T follicular helper cell (primary cell): ENCODE data around the gene DMRTB1.

ENCODE experiments used
- DNase-seq: peaks from one replicate; pipeline ENCODE4 v3.0.0-alpha.2; 2020; ENCODE audit warnings: low read depth

DMRTB1 gene

DNA sequence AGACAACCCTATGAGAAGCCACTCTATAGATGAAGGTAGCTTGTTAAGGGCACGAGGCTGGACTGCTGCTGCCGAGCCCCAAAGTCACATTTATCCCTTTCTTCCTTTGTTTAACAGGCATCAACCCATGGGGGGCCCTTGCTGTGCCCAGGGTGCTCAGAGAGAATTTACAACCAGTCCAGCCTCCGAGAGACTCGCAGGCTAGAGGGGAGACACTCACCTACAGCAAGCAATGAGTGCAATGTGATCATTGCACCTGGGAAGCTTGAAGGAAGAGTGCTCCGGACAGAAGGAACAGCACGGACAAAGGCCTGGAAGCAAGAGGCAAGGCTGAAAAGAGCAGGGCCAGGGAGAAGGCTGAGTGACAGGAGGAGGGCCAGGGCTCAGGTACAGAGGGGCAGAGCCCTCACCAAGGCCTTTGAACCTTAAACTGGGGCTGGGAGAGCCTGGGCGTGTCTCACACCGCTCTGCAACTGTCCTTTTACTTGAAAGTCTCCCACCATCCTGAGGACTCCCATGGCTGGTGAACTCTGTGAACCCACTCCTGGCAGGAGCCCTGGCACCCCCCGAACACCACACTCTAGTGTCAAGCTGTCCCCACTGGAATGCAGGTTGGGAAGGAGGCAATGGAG is 27.3 kb downstream of the DMRTB1 start:
- no peak for DNase-seq

DNA sequence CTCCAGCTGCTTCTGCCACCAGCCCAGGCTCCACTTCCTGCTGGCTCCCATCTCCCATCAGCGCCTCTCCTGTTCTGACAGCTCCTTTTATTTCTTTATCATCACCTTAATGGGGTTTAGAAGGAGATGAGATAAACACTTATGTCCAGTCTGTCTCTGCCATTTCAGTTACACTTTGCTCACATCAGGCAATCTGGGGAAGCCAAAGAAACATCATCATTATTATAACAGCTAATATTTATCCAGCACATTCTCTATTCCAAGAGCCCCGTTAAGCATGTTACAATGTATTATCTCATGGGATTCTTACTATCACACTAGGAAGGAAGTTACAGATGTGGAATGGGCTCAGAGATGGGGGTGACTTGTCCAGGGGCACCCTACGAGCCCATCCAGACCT is 31.2 kb downstream of the DMRTB1 start:
- DNase-seq: no peak

DNA sequence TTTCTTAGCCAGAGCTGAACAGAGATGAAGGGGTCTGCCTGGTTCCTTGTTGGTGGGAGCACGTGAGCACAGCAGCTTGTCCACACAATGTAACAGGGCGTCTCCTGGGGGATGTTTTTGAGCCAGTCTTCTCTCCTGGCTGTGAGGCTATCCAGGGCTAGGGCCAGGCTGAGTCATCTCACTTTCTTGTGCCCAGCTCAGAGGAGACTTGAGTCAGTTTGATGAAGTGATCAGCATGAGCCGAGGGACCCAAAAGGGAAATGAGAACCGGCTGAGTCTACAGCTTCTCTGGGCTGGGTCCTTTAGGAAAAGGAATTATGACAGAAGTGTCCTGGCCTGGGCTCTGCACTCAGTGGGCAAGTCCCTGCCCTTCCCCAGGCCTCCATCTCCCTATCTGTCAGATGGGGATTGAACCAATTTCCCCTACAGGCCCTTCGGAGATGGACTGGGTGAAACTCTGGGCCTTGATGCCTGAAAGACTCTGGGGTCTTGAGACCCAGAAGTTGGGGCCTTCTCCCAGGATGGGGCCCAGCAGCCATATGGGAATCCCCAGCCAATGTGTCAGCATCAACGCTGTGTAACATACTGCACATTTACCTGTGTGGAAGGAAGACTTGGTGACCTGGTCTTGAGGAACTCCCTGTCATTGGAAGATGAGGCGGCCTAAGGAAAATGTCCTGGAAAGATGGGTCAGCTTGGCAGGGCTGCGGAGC is 36.6 kb downstream of the DMRTB1 start:
- no peak for DNase-seq

DNA sequence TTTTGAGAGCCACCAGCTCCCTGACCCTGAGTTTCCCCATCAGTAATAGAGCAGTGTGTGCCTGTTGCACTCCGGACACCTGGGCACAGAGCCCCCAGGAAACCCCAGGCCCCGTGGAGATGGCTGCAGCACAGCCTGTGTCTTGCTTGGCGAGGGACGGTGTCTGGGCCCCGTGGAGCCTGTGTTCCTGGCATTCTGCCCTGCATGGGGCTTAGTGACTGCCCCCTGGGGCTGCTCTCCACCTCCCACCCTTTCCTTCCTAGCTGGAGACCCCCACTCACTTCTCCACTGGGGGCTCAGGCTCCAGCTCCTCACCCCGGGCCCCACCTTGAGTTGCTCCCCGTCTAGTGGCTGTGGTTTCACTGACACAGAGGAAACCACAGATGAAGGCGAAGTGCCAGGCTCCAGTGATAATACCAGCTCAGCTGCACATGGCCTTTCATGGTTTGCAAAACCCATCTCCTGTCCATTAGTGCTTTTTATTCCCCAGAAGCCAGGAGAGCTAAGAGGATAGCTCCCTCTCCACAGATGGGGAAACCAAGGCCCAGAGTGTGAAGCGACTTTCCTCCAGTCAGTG is 39.4 kb downstream of the DMRTB1 start:
- DNase-seq: no peak

DNA sequence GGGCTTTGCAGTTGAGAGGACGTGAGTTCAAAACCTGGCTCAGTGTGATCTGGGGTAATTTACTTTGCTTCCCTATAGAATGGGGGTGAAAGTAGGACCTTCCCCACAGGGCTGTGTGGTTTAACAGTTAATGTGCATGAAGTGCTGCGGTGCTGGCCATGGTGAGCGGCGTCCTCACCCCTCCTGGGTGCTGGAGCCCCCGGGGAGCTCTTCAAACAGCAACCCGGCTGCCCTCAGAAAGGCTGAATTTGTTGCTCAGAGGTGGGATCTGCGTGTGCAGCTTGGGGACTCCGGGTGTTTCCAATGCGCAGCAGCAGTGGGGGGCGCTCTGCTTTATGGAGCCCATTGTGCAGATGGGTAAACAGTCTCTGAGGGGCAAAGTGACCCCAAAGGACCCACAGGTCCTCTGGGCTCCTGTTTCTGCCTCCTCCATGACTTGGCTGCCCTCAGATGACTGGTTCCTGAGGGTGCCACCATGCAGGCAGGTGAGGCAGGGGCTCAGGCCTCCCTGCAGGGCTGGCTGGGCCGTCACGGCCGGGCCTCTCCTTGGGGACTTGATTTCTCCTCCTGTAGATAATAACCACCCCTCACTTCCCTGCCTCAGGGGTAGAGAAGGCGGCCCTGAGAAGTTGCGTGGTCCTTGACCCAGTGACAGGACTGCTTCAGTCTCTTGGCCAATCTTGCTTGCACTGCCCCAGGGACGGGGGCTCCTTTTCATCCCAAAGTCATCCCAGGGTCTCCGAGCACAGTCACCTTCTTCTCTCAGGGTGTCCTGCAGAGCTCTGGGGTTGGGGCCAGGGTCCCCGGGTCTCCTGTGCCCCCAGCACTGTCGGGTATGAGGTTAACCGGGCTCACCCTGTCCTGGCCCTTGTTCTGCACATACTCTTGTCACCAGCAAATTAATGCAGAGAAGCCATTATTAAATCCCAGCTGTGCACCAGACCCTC is 40.3 kb downstream of the DMRTB1 start:
- no peak for DNase-seq

DNA sequence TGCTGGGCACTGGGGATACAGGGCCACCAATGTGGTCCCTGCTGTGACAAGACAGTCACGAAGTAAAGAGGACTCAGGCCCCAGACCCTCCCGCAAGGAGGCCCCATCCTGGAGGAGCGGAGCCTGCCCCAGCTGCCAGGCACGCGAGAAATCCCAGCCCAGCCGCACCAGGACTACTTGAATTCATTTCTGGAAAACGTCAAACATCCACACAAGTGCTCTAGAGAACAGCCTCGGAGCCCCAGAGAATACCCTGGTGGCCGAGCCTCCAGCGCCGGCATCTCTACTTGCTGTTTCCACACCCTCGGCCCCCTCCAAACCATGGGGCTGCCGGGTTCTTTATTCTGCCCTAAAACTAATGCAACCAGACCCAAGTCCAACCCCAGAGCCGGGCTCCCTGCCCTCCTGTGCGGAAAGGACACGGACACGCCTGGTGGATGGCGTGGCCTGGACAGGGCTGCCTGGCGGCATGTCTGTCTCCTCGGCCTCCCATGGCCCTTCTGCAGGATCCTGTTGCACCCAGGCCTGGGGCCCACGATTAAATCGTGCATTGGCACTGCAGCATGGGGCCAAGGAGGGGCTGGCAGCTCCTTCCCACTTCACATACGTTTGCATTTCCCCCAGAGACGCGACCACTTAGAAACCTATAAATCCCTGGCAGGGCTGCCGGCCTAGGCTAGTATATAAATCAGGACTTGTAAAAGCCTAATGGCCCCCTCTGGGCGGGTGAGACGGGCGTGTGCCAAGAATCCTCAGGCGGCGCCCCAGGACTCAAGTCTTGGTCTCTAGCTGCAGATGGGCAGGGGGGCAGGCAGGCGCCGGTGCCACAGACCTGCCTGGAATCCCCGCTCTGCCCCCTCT is 41.2 kb downstream of the DMRTB1 start:
- DNase-seq: no peak

DNA sequence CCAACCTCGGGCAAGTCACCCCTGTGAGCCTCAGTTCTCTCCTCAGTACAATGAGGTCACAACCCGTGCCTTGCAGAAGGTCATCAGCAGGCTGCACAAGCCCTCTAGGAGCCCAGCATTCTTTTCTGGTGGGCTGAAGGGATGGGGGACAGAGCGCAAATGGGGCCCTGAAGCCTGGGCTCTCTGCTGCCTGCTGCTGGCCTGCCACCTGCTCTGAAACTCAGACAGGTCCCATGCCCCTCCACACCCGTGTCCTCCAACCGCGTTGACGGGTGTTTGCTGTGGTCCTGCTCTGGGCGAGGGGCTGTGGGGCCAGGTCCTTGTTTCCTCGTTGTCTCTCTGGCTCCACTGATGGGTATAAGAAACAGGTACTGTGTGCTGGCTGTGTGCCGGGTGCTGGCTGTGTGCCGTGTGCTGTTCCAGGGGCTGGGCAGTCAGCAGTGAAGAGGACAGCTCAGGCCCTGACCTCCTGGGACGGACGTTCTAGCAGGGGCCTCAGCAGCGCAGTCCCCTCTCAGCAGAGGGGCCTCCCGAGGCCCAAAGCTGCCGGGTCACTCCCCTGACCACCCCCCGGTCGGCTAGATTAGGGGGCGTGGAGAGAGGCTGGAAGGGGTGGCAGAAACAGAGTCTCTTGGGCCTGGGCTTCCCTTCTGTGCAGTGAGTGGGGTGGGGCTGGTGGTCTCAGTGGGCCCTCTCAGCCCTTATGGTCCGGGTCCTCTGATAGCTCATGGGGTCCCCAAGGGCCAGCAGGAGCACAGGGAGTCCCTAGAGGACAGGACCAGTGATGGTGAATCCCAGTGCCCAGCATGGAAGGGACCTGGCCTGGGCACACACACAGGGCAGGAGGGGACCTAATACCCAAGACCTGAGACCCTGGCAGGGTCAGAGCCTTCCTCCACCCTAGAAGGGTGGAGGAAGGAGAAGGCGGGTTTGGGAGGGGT is 42.1 kb downstream of the DMRTB1 start:
- DNase-seq: no peak

DNA sequence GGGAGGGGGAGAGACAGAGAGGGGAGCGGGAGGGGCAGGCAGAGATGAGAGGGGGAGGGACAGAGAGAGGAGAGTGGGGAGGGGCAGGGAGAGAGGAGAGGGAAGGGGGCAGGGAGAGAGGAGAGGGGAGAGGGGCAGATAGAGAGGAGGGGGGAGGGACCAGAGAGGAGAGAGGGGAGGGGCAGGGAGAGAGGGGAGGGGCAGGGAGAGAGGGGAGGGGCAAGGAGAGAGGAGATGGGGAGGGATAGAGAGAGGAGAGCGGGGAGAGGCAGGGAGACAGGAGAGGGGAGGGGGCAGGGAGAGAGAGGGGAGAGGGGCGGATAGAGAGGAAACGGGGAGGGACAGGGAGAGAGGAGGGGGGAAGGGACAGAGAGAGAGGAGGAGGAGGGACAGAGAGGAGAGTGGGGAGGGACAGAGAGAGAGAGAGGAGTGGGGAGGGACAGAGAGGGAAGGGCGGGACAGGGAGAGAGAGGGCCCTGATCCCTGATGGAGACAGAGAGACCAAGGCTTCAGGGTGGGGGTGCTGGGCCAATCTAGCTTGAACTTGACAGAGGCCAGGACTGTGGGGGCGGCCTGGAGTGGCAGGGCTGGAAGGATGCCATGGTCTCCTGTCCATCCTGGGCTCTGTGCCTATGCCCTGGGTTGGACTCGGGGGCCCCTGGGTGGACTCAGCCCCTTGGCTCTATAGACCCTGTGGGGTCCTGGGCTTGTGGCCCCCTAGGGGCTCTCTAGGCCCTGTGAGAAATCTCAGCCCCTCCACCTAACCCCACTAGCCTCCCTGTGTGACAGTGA is 43.6 kb downstream of the DMRTB1 start:
- DNase-seq: no peak

DNA sequence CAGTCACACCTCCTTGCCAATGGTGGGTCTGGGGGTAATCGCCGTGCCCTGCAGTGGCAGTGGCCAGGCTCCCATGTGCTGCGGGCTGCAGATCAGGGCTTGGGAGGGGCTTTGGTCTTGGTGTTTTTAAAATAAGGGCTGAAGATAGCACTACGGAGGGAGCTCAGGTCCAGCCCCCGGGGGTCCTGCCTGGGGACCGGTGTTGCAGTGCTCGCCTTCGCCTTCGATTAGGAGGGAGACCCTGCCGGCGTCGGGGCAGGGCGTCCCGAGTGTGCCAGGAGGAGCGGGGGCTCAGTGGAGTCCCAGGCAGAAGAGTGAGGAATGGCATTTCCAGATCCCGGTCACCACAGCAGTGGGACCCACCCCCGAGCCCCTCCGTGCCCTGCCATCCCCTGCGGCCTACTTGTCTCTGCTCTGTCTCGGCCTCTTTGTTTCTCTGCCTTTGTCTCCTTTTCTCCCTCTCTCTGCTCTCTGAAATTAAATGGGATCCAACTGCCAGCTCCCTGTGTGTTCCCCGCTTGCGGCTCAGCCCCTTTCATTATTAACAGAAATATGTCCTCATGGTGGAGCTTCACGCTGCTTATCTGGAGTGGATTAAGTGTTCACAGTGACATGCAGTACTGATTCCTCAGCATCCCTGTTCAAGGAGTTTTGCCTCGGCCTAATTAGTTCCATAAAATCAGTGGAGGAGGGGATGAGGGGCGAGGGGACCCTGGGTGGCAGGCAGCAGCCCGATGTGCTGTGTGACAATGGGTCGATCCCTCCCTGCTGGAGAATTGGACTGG is 44.4 kb downstream of the DMRTB1 start:
- DNase-seq: no peak

DNA sequence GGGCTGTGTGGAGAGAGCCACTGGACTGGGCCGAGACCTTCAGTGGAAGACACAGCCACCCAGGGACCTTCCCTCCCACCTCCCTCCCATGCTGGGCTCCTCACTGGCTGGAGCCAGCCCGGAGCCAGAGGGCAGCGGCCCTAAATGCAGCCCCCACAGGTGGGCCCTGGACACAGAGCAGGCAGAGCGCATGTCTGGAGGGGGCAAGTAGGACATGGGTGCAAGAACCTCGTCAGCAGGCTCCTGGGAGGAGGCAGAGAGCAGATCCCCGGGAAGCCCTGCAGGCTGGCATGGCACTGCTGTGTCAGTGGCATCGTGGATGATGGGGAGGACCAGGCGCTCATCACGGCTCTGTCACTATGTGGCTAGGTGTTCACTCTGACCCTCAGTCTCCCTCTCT is 45.7 kb downstream of the DMRTB1 start:
- DNase-seq: no peak

DNA sequence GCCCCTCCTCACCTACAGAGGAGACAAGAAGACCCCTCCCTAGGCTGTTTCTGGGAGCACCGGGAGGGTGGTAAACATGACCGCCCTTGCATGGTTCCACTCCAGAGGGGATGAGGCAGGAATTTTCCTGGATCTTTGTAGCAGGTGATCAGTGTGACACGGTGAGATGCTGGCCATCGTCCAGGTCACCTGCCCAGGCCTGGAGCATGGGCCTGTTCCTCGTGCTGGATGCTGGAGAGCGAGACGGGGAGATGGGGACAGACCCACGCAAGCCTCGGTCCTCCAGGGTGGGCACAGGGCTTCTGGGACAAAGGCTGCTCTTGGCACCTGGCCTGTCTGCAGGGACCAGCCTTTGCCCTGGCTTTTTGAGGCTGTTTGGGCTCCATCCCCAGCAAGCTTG is 46.2 kb downstream of the DMRTB1 start:
- no peak for DNase-seq

DNA sequence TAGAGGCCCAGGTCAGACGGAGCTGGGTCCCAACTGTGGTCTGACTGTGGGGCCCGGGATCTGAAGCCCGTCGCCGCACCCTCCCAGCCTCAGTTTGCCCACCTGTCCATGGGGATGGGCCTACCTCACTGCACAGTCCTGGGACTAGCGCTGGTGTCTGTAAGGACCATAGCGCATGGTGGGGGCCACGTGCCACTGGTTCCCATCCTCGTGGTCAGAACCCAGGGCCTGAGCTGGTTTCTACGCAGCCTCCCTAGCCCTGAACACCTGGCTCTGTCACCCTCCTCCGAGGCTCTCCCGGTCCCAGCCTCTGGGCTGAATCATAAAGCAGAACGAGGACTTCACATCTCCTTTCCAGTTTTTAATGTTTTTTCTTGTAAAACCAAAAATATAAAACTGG is 46.7 kb downstream of the DMRTB1 start:
- no peak for DNase-seq

DNA sequence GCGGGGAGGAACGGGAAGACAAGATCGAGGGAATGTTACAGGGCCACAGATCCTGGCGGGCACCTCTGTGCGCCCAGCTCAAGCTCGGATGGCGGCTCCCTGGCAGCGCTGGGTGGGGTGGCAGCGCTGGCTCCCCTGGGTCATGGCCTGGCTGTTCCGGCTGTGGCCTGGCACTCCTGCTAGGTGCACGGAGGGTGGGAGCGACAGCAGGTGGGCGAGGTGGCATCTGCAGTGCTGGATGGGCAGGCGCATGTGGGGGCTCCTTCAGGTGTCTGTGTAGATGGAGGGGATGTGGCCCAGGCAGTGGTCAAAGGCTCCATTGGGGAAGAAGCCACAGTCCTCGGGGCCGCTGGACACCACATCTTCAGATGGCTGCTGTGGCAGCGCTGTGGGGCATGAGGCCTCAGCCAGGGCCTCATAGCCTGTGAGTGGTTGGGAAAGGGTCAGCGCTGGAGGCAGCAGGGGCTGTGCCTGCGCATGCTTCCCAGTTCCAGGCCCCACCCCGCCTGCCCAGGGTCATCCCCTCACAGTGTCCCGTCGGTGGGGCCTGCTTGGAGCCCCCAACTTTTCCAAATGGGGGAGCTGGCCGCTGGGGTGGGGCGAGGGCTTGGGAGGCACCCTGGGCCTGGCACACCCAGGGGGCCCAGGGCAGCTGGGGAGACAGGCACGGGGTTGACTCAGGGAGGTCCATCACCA is 47.3 kb downstream of the DMRTB1 start:
- DNase-seq: no peak

DNA sequence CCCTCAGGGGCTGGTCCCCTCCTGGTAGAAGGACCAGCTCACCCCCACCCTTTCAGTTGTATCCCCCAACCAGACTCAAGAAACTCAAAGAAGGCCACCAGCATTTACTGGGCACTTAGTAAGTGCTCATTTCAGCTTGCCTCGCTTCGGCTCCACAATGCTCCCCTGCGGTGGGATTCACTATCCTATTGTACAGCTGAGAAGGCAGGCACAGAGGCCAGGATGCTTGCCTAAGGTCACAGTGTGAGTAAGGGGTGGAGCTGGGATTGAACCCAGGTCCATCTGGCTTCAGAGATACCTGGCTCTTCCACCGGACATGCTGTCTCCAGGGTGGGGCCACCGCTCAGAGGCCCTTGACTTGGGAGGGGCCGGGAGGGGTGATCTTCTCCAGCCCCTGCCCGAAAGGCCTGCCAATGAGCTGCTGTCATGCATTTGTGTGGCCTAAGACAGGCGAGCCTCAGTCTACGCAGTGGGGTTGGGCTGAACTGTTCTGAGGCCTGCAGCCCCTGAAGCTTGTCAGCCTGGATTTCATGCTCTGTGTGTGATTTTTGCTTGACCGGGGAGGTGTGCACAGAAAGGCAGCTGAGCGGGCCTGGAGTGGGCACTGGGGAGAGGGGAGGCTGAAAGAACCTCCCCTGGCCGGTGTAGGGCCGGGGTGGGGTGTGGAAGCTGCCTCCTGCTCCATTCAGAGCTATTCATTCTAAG is 48.1 kb downstream of the DMRTB1 start:
- no peak for DNase-seq

DNA sequence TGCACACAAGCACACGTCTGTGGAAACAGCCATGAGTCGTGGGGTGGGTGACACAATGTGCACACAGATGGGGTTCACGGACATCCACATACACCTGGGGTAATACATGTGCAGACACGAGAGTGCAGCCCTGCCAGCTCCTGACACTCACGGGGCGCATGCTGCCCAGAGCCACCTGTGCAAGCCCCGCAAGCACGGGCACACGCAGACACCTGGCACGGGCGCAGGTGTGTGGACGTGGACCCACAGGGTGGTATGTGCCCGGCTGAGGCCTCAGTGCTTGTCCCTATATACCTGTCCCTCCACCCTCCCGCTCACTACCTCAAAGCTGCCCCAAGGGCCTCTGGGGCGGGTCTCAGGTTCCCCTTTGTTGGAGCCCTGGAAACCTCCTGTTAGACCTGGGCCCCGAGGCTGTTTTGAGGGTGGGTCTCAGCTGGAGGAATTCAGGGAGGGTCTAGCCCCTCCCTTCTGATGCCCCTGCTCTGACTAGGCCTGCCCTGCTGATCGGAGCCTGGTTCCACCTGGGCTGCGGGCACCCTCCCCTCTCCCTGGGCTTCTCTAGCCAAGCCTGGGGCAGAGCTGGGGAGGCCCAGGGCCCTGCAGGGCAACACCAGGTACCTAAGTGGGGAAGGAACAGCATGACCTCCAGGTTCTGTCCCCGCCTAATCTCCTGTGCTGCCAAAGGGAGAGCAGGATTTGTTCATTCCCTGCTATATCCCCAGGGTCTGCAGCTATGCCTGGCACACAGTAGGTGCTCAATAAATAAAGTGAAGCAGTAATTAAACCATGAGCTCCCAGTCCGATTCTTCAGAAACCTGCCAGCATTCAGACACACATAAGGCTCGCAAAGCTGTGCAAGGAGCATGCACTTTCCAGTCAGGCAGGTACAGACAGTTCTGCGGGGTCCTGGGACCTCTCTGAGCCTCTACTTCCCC is 49.1 kb downstream of the DMRTB1 start:
- DNase-seq: no peak

DNA sequence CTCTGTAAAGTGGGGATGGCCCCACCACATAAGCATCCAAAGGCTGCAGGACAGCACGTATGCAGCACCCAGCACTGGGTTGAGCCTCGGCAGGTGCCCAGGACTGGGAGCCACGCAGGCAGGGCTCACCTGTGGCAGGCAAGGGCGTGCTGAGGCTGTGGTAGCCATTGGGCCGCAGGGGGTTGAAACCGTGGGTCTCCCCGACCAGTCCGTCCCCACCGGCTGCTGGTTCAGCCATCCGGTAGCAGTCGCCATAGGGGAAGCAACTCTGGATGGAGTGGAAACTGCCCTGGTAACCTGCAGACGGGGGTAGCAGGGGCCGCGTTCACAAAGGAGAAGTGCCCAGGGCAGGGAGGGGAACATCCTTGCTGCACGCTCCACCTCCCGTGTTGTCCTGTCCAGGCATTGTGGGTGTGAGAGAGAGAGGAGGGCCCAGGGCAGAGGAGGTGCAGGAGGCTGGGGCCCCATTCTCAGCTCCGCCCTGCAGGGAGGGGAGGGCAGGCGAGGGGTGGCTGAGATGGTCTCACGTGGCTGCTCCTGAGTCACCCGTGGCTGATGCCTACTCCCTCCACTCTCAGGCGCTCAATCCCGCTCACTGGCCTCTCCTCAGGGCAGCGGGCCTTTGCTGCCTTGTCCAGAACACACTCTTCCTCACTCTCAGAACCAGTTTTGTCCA is 49.9 kb downstream of the DMRTB1 start:
- DNase-seq: no peak
